DLD1 (cell line): ENCODE data around the gene MGAT5B.
"Not testable (repeated sequence)": the region's sequence is repeated elsewhere in the genome, so short reads cannot be mapped to it uniquely, and the experiment has no call there.

Experiments
- in situ Hi-C: cut with HindIII; loops from 2 replicates; pipeline ENCODE4 v1.10.0; 2017; ENCODE audit warnings: low sequenced_read_pairs

MGAT5B gene, protein sequence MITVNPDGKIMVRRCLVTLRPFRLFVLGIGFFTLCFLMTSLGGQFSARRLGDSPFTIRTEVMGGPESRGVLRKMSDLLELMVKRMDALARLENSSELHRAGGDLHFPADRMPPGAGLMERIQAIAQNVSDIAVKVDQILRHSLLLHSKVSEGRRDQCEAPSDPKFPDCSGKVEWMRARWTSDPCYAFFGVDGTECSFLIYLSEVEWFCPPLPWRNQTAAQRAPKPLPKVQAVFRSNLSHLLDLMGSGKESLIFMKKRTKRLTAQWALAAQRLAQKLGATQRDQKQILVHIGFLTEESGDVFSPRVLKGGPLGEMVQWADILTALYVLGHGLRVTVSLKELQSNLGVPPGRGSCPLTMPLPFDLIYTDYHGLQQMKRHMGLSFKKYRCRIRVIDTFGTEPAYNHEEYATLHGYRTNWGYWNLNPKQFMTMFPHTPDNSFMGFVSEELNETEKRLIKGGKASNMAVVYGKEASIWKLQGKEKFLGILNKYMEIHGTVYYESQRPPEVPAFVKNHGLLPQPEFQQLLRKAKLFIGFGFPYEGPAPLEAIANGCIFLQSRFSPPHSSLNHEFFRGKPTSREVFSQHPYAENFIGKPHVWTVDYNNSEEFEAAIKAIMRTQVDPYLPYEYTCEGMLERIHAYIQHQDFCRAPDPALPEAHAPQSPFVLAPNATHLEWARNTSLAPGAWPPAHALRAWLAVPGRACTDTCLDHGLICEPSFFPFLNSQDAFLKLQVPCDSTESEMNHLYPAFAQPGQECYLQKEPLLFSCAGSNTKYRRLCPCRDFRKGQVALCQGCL

DNA sequence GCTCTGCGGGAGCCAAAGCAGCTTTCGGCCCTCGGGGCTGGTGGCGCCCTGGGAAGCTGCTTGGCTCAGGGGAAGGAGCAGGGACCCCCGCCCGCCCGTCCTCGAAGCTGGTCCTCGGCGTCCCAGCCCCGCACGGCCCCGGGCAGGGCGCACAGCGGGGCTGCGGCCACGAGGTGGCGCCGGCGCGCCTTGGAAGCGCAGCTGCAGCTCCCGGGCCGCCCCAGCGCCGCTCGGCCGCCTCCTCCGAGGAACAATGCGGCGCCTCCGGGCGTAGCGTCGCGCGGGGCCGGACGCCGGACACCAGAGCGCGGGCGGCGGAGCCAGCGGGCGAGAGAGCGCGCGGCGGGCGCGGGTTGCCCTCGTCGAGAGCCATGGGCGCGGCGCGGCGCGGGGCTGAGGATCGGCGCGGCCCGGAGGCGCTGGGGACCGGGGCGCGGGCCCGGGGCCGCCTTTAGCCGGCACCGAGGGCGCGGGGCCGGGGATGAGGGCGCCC lies at the start of gene MGAT5B:
MGAT5B (plus strand) TSS at position 229 of the 493 bp plus-strand sequence. CDS start 626 bp downstream, outside the sequence.
- in situ Hi-C loops = no loop called here

DNA sequence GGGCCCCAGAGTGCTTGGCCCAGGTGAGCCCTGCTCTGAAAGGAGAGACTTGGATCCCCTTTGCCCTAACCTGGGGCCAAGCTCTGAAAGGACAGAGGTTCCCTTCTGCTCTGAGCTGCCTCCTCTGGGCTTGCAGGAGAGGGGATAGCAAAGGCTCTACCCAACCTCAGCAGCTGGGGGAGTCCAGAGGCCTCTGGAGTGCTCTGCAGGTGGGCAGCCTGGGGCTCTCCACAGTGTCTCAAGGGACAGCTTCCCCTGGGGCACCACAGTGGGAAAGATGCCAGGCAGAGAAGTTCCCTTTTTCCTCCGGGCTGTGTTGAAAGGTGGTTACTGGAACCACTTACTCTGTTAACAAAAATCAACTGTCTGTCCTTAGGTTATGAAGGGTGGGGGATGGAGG lies 48.2 kb upstream of the MGAT5B start:
- in situ Hi-C loops = no loop called here

DNA sequence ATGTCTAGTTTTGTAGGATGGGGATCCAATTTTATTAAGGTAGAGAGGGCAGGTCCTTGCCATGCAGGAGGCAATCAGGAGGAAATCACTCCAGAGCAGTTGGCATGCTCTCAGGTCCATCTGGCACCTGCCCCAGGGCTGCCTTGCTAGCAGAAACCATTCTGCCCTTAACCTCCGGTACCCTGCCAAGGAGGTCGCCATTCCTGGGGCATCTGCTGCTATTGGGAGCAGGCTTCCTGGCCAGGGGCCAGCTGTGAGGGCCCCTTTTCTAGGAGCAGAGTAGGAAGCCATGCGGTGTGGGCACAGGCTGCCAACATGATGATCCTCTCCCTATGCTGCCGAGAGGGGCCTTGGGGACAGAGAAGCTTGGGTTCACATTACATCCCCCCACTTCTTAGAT lies 47.6 kb upstream of the MGAT5B start:
- in situ Hi-C loops = no loop called here

DNA sequence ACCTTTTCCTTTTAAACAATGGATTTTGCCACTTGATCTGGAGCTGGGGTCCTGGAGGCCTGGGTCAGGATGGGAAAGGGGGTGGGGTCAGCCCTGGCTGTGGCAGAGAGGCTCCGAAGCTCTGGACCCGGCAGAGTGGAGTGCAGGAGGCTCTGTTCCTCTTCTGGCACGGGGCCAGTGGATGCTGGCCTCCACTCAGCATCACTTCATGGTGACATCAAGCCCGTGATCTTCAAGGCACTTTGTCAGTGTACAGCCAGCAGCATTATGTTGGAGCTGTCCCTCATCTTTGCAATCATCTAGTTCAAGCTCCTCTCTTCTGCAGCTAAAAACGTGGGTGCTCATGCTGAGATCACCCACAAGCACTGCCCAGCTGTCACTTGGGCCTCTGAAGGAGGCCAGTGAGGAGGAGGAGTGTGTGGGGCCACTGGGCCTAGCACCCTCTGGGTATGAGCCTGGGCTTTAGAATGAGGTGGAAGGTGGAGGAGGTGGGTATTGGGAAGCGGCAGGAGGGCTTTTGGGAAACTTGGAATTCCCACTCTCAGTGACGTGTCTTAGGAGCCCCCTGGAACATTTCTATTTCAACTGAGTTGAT lies 45.9 kb upstream of the MGAT5B start:
- in situ Hi-C loops = no loop called here

DNA sequence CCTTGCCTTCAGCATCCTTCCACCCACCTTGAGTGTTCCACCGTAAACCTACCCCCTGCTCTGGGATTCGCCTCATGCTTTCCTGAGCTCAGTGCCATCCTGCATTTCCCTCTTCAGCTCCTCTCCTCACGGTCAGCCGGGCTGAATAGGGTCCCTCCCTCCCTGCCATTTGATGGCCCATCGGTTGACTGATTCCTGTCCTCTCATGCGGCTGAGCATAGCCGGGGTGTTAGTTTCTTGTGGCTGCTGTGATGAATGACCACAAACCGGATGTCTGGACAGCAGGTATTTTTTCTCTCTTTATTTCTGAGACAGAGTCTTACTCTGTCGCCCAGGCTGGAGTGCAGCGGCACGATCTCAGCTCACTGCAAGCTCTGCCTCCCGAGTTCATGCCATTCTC lies 44.1 kb upstream of the MGAT5B start:
- in situ Hi-C loops = no loop called here

DNA sequence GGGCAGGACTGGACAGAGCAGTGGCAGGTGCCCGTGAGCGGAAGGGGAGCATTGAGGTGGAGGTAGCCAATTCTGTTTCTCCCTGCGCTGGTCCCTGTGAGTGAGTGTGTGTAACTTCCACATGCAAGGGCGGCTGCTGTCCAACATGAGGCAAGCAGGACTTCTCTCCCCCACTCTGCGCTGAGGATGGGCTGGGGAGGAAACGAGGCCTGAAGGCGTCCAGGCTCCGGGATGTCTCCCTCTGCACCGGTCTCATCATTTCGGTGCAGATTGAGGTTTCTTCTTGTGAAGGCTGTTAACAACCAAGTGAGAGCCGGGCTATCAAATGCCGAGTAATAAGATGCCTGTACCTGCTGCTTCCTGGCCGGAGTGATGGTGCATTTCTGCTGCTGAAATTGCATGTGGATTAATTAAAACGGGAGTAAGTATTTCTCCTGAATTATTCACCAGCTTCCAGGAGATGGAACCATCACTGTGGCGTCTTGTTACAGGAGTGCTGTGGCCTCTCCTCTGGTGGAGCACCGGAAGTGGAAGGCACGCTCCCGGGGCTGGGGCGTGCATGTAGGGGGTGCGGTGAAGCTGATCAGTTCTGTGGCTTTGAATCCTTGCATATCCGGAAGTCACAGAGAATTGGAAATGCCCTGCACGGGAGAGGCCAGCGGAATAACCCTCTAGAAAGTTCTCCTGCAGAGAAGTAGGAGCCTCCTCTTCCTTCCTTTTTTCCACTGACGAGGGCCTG lies 41.7 kb upstream of the MGAT5B start:
- in situ Hi-C loops = no loop called here

DNA sequence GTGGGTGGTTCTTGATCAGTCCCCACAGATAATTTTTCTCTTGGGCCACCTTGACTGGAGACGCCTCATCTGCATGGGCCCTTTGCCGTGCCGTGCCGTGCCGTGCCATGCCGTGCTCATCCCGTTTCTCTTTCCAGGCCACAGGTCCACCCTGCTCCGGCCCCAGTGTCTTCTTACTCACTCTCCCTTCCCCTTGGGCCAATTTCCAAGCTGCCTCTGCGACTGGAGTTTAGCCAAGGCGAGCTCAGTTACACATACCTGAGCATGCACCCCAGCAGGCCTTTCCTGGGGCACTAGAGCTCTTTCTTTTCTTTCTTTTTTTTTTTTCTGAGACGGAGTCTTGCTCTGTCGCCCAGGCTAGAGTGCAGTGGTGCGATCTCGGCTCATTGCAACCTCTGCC lies 40.5 kb upstream of the MGAT5B start:
- in situ Hi-C loops = no loop called here

DNA sequence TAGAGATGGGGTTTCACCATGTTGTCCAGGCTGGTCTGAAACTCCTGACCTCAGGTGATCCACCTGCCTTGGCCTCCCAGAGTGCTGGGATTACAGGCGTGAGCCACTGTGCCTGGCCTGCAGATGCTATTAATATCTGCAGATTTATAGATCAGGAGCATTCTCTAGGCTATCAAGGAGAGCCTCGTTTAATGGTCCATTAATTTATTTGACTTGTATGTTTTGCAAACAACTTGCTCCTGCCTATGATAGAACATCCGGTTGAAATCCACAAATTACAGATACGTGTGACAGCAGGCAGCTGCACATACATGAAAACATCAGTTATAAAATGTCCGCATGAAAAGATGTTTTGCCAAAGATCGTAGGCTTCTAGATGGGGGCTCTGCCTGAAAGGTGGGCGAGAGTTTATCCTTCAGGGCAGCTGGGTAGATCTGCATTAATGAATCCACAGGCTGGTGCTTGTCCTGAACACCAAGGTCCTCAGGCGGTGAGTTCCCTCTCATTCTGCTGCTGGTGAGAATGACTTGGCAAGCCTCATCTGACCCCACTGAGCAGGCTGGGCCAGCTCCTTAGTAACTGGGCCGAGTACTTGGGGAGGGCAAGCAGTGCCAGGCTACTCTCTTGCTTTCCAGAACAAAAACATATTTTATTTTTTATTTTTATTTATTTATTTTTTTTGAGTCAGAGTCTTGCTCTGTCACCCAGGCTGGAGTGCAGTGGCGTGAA lies 37.1 kb upstream of the MGAT5B start:
- in situ Hi-C loops = loop anchor here (10.0 kb wide), 1 partner anchor 244 kb away; no protein-coding TSS in a partner anchor

DNA sequence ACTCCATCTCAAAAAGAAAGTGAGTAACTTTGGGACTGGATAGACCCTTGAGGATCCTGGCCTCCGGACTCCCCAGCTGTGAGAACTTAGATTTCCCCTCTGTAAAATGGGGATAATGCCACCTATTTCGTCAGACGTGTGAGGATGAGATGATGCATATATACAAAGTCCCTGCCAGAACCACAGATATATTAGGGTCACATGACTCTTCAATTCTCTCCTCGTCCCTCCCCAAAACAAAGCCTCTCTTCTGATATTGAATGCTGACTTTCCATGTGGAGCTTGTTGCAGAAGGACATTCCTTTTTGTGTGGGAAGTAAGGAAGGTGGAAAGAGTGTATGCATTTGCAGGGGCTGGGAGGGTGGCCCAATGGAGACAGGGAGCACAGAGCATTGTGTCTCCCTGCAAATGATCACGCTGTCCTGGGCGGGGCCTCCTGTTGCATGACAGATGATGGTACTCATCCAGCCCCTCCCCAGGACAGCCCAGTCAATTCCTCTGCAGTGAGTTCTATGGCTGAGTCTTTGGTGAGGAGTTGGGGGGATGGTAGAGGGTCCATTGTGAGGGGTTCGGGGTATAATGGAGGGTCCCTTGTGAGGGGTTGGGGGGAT lies 35.1 kb upstream of the MGAT5B start:
- in situ Hi-C loops = loop anchor here (10.0 kb wide), 1 partner anchor 242 kb away; no protein-coding TSS in a partner anchor

DNA sequence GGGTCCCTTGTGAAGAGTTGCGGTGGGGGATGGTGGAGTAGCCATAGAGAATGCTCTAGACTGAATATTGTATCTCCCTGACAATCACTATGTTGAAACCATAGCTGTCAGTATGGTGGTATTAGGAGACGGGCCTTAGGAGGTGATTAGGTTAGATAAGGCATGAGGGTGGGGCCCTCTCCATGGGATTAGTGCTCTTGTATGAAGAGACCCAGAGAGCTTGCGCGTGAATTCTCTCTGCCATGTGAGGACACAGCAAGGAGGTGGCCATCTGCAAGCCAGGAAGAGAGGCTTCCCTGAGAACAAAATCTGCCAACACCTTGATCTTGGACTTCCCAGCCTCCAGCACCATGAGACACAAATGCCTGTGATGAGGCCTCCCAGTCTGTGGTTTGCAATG lies 34.5 kb upstream of the MGAT5B start:
- in situ Hi-C loops = loop anchor here (10.0 kb wide), 1 partner anchor 241 kb away; no protein-coding TSS in a partner anchor

DNA sequence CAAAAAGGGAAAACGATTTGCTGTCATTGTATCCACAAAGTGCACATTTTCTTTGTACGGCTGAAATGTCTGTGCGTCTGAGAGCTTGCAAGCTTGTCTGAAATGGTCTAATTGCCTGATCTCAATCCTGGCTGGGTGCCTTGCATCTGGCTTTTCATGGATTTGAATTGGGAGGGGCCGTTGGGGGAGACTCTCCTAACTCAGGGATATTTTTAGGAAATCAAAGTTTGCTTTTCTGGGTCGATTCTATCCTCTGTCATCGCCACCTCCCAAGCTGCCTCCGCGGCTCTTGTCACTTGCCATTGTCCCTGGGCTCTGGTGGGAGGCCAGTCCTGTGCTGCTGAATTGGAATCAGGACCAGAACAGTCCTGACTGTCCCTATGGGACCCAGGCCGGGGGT lies 33.3 kb upstream of the MGAT5B start:
- in situ Hi-C loops = loop anchor here (10.0 kb wide), 1 partner anchor 240 kb away; no protein-coding TSS in a partner anchor

DNA sequence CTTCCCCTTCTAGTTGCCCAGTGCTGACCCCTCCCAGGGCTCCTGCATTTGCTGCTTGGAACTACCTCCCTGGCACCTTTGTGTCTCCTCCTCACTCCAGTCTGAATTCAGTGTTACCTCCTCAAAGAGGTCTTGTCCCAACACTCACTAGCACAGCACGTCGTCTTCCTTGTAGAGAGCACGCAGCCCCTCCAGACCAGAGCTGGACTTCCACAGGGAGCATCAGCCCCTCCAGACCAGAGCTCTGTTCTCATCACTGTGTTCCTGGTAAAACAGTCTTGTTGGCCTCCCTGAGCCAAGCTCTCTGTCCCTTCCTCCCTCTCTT lies 27.8 kb upstream of the MGAT5B start:
- in situ Hi-C loops = no loop called here

DNA sequence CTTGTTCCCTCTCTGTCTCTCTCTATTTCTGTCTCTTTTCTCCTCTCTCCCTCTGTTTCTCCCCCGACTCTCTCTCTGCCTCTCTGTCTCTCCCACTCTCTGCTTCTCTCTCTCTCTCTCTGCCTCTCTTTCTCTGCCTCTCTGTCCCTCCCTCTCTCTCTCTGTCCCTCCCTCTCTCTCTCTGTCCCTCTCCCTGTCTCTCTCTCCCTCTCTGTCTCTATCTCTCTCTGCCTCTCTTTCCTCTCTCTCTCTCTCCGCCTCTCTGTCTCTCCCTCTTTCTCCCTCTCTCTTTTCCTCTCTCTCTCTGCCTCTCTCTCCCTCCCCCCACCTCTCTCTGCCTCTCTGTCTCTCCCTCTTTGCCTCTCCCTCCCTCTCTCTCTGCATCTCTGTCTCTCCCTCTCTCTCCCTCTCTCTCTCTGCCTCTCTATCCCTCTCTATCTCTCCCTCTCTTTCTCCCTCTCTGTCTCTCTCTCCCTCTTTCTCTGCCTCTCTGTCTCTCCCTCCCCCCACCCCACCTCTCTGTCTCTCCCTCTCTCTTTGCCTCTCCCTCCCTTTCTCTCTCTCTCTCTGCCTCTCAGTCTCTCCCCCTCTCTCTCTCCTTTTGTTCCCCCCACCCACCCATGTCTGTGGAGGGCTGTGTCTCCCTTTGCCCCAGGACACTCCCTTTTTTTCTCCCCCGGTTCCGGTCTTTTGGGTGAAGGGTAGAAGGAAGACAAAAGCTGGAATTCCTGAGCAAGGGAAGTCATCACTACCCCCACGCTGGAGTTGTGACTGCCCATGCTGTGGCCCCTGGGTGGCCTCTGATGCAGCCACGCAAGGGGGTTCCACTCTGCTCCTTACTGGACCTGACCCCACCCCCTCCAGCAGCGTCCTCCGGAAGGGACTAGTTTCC lies 27.1 kb upstream of the MGAT5B start:
- in situ Hi-C loops = no loop called here

DNA sequence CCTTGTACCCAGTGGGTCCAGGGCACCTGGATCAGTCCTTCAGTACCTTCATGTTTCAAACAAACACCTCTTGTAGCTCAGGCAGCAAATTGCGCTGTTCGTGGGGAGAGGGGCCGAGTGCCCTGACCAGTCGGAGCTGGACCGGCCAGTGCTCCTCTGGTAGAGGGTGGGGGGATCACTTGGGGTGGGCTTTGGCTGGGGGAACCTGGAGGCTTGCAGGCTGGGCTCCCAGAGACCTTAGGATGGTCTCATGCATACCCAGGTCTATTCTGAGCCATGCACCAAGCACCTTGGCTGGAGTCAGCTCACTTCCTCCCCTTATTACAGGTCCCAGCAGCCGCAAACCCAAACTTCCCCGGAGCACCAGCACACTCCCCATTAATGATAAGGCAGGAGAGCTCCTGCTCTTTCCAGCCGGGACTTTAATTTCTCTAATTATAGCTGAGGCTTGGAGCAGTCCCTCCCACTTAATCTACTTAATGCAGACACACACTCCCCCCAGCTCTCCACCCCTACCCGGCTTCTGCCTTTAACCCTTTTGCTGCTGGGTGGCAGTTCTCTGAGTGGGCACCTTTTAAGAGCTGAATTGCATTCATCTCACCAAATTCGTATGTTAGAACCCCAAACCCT lies 26.3 kb upstream of the MGAT5B start:
- in situ Hi-C loops = no loop called here

DNA sequence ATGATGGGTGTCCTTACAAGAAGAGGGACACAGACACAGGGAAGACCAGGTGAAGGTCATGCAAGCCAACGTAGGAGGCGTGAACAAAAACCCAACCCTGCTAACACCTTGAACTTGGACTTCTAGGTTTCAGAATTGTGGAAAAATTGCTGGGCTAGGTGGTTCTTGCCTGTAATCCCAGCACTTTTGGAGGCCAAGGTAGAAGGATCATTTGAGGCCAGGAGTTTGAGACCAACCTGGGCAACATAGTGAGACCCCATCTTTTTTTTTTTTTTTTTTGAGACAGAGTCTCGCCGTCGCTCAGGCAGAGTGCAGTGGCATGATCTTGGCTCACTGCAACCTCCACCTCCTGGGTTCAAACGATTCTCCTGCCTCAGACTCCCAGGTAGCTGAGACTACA lies 25.1 kb upstream of the MGAT5B start:
- in situ Hi-C loops = not testable (repeated sequence)

DNA sequence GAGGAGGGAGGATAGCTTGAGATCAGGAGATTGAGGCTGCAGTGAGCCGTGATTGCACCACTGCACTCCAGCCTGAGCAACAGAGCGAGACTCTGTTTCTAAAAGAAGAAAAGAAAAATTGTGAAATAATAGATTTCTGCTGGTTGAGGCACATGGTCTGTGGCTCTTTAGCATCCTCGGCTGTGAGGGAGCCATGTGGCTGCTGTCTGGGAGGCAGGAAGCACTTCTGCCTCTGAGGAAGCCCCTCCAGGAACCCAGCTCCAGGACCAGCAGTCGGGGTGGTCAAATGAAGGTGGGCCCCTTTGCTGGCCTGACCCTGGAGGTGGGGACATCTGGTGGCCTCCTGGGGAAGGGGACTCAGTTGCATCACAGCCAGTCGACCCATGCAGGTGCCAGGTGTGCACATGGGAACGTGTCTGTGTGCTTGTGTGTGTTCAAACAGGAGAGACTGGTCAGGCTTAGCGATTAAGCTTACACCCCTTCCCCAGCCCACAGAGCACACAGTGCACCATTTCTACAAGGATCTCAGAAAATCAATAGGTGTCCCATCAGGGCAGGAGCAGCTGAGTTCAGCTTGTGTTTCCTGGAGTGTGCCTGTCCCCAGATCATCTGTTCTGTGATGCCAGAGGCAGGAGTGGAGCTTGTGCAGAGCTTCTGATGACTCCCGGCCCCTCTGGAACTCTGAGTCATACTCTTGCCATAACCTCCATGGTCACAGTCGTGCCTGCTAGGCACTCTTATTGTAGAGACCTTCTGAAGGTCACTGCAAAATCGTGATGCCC lies 24.3 kb upstream of the MGAT5B start:
- in situ Hi-C loops = no loop called here

DNA sequence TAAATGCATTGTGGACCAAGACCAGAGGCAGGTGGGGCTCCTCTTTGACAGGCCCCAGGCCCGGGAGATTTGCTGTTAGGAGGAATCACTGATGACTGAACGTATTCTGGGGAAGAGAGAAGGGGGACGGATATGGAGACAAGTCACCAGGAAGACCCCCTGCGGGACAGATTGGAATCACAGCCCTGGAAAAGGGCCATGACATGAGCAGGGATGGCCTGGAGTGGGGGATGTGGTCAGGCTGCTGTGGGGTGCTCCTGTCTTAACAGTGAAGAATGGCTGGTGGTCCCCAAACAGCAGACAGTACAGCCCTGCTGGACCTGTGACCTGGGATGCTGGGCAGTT lies 23.7 kb upstream of the MGAT5B start:
- in situ Hi-C loops = no loop called here

DNA sequence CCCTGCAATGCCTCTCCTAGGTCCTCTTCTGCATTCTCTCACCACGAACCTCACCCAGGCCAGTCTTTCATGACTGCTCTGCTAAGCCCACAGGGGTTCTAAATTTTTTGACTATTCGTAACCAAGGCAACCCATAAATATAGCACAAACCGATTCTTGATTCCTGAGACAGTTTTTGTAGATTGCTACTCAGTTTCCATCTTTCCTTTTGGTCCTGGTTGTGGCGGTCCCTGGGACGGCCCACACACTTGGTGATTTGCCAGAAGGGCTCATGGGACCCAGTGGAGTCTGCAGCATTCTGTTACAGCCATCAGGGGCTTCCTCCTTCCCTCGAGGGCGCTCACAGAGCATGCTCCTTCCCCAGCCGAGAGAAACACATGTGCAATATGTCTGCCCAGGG lies 23.4 kb upstream of the MGAT5B start:
- in situ Hi-C loops = no loop called here
